IMR-90 (cell line): Measurements from ENCODE around the gene ARSD. TPM values are rescaled to one million over a fixed set of nuclear protein-coding genes. Genes with fewer than 3 reads are reported as not detected.
"Not testable (repeated sequence)": the region's sequence is repeated elsewhere in the genome, so short reads cannot be mapped to it uniquely, and the experiment has no call there.

ENCODE experiments used
- ATAC-seq: fragments of 200-7000 bp; cut with Tn5 transposase; 2 replicates; pipeline ENCODE4 v1.9.1; 2020; ENCODE audit warnings: low read depth, mild to moderate bottlenecking, moderate library complexity
- BruUV-seq: library from RNA; stranded (reverse); fragments of 400-500 nt; replicated peaks from 2 replicates; lab custom pipeline; 2021; lab: Mats Ljungman, UMichigan
- CTCF ChIA-PET: fragments of 300-600 bp; formaldehyde crosslinking; extraction: SDS; loops from one replicate; lab custom pipeline; 2021; ENCODE audit warnings: antibody characterized with exemption; lab: Yijun Ruan, JAX
- POLR2A ChIA-PET: fragments of 300-600 bp; sonication (Branson Sonifier 250); formaldehyde crosslinking; loops from one replicate; lab custom pipeline; 2022; ENCODE audit warnings: antibody characterized with exemption; ENCODE audit not compliant: unreplicated experiment; lab: Charles Lee
- DNase-seq: peaks from one replicate; pipeline ENCODE4 v3.0.0; 2013
- H2AFZ ChIP-seq: replicated peaks from 2 replicates; pipeline ENCODE3; 2013; ENCODE audit warnings: low read length, mild to moderate bottlenecking; ENCODE audit not compliant: poor library complexity
- H2AK5ac ChIP-seq: 2 replicates; pipeline ENCODE4 v1.6.1; 2013; ENCODE audit warnings: low read depth, low read length, inconsistent platforms
- H2AK9ac ChIP-seq: replicated peaks from 2 replicates; pipeline ENCODE3; 2013; ENCODE audit warnings: mild to moderate bottlenecking, low read depth, low read length, moderate library complexity; ENCODE audit not compliant: poor library complexity
- H2BK120ac ChIP-seq: 2 replicates; pipeline ENCODE4 v1.6.1; 2013; ENCODE audit warnings: low read depth, low read length, inconsistent platforms
- H2BK15ac ChIP-seq: 3 replicates; pipeline ENCODE4 v1.6.1; 2013; ENCODE audit warnings: low read depth, low read length, inconsistent platforms
- H2BK20ac ChIP-seq: 2 replicates; pipeline ENCODE4 v1.6.1; 2013; ENCODE audit warnings: low read depth, mild to moderate bottlenecking, inconsistent platforms, low read length, moderate library complexity
- H2BK5ac ChIP-seq: 2 replicates; pipeline ENCODE4 v1.6.1; 2013; ENCODE audit warnings: mild to moderate bottlenecking, low read depth, low read length, inconsistent platforms; ENCODE audit not compliant: poor library complexity, severe bottlenecking
- H3K14ac ChIP-seq: replicated peaks from 2 replicates; pipeline ENCODE4 v1.6.1; 2013; ENCODE audit warnings: low read depth, low read length, inconsistent platforms
- H3K18ac ChIP-seq: 2 replicates; pipeline ENCODE4 v1.6.1; 2013; ENCODE audit warnings: low read depth, low read length, control low read depth
- H3K23ac ChIP-seq: 2 replicates; pipeline ENCODE4 v1.6.1; 2013; ENCODE audit warnings: low read depth, low read length, inconsistent platforms
- H3K27ac ChIP-seq: 2 replicates; pipeline ENCODE4 v1.5.1; 2013; ENCODE audit warnings: mild to moderate bottlenecking, control low read depth, low read length; ENCODE audit not compliant: insufficient read depth
- H3K27me3 ChIP-seq: 2 replicates; pipeline ENCODE4 v1.6.1; 2013; ENCODE audit warnings: low read length; ENCODE audit not compliant: control insufficient read depth, insufficient read depth
- H3K36me3 ChIP-seq: 2 replicates; pipeline ENCODE4 v1.6.1; 2013; ENCODE audit warnings: low read length, mixed read lengths; ENCODE audit not compliant: control insufficient read depth, insufficient read depth
- H3K4ac ChIP-seq: 2 replicates; pipeline ENCODE4 v1.6.1; 2013; ENCODE audit warnings: low read depth, low read length, inconsistent platforms
- H3K4me1 ChIP-seq: 2 replicates; pipeline ENCODE4 v1.6.1; 2013; ENCODE audit warnings: low read length, mixed read lengths; ENCODE audit not compliant: control insufficient read depth, insufficient read depth
- H3K4me2 ChIP-seq: 2 replicates; pipeline ENCODE4 v1.6.1; 2013; ENCODE audit warnings: low read depth, mild to moderate bottlenecking, control low read depth, low read length, moderate library complexity
- H3K4me3 ChIP-seq: 2 replicates; pipeline ENCODE4 v1.5.1; 2013; ENCODE audit warnings: low read depth, mild to moderate bottlenecking, control low read depth, low read length, moderate library complexity; ENCODE audit not compliant: insufficient read depth
- H3K56ac ChIP-seq: 2 replicates; pipeline ENCODE4 v1.6.1; 2013; ENCODE audit warnings: low read length, inconsistent platforms; ENCODE audit not compliant: insufficient read depth; ENCODE audit errors: extremely low read depth
- H3K79me1 ChIP-seq, 2 experiments: 2 replicates each; pipeline ENCODE4 v1.6.1; 2013; ENCODE audit warnings: low read length in 2 of 2, inconsistent platforms in 1 of 2, low read depth in 1 of 2
- H3K9ac ChIP-seq: 2 replicates; pipeline ENCODE4 v1.6.1; 2013; ENCODE audit warnings: low read depth, low read length, control low read depth
- H3K9me1 ChIP-seq: 2 replicates; pipeline ENCODE4 v1.6.1; 2013; ENCODE audit warnings: low read length, inconsistent platforms; ENCODE audit not compliant: insufficient read depth
- H3K9me3 ChIP-seq: 2 replicates; pipeline ENCODE4 v1.6.1; 2013; ENCODE audit warnings: low read length; ENCODE audit not compliant: control insufficient read depth, insufficient read depth
- H4K20me1 ChIP-seq: 2 replicates; pipeline ENCODE4 v1.6.1; 2013; ENCODE audit warnings: low read length, inconsistent platforms; ENCODE audit not compliant: insufficient read depth
- H4K5ac ChIP-seq: 2 replicates; pipeline ENCODE4 v1.6.1; 2013; ENCODE audit warnings: mild to moderate bottlenecking, low read depth, low read length, control low read depth
- H4K8ac ChIP-seq, 2 experiments: 2 replicates each; pipeline ENCODE4 v1.6.1; 2013; ENCODE audit warnings: low read depth in 2 of 2, low read length in 2 of 2, control low read depth in 1 of 2, inconsistent platforms in 1 of 2
- H4K91ac ChIP-seq: 2 replicates; pipeline ENCODE4 v1.6.1; 2013; ENCODE audit warnings: low read depth, low read length, inconsistent platforms; ENCODE audit not compliant: insufficient read depth
- WGBS, 2 experiments: methylation state at CpG; one replicate each; pipeline versions ENCODE4 v1.1.5 to v1.1.7; 2013; ENCODE audit warnings: missing lambda C conversion rate in 2 of 2; ENCODE audit not compliant: insufficient read length in 1 of 2; ENCODE audit errors: extremely low coverage in 2 of 2; 5-methylcytosine and 5-hydroxymethylcytosine counted together
- dilution Hi-C: fragments of 300-500 bp; cut with HindIII; formaldehyde crosslinking; loops from one replicate; pipeline ENCODE4 v1.14.3; 2018; ENCODE audit warnings: low sequenced_read_pairs; ENCODE audit not compliant: unreplicated experiment
- in situ Hi-C: fragments of 300-500 bp; cut with MboI; formaldehyde crosslinking; loops from 3 replicates; pipeline ENCODE4 v1.14.3; 2019; ENCODE audit warnings: low sequenced_read_pairs, inconsistent platforms, mixed read lengths
- intact Hi-C: fragments of 100-400 bp; cut with micrococcal nuclease; formaldehyde crosslinking; loops from 2 replicates; pipeline ENCODE4 v1.10.0; 2022
- polyA plus RNA-seq, 3 experiments: library from polyadenylated mRNA; depleted of rRNA; stranded (reverse); fragments of >200 nt; gene quantifications; 2 replicates each; pipeline ENCODE4 v1.2.3, GENCODE V29; 2012; ENCODE audit warnings: low replicate concordance in 1 of 3
- total RNA-seq: library from RNA; depleted of rRNA; stranded (reverse); fragments of >200 nt; gene quantifications from 2 replicates; pipeline ENCODE4 v1.2.3, GENCODE V29; 2012

ARSD gene
- total and polyA plus RNA-seq, 2 of the 4 experiments (the other 2 are of a cell fraction) = 5.1 to 6.3 TPM

GRCh38 chrX:2890536-2891460, 38.3 kb downstream of the ARSD start:
- DNase-seq, CTCF ChIA-PET, H3K9ac ChIP-seq, H2AFZ ChIP-seq, ATAC-seq, BruUV-seq, H3K56ac ChIP-seq, H2BK5ac ChIP-seq, H2AK5ac ChIP-seq, H4K91ac ChIP-seq, H3K9me3 ChIP-seq, H2BK15ac ChIP-seq, H3K27ac ChIP-seq, H3K4me3 ChIP-seq, H3K4me2 ChIP-seq, H3K14ac ChIP-seq, H2BK20ac ChIP-seq, H4K5ac ChIP-seq, H3K23ac ChIP-seq, intact Hi-C loops, H3K4me1 ChIP-seq, H3K27me3 ChIP-seq, H3K79me1 ChIP-seq, H2BK120ac ChIP-seq, dilution Hi-C loops, H3K18ac ChIP-seq, H4K8ac ChIP-seq, H3K9me1 ChIP-seq, H3K36me3 ChIP-seq, H2AK9ac ChIP-seq, H3K4ac ChIP-seq, POLR2A ChIA-PET, H4K20me1 ChIP-seq: not testable (repeated sequence)
- 55% methylated on average over 5 of the region's 22 CpGs; no CpG with 5 or more reads in 1 of the 2 experiments for WGBS, 2 experiments
- in situ Hi-C loops = loop anchor here (25.0 kb wide), 1 partner anchor 747 kb away; no protein-coding TSS in a partner anchor
